Measurements from ENCODE around the gene C2CD4D.

C2CD4D gene

DNA sequence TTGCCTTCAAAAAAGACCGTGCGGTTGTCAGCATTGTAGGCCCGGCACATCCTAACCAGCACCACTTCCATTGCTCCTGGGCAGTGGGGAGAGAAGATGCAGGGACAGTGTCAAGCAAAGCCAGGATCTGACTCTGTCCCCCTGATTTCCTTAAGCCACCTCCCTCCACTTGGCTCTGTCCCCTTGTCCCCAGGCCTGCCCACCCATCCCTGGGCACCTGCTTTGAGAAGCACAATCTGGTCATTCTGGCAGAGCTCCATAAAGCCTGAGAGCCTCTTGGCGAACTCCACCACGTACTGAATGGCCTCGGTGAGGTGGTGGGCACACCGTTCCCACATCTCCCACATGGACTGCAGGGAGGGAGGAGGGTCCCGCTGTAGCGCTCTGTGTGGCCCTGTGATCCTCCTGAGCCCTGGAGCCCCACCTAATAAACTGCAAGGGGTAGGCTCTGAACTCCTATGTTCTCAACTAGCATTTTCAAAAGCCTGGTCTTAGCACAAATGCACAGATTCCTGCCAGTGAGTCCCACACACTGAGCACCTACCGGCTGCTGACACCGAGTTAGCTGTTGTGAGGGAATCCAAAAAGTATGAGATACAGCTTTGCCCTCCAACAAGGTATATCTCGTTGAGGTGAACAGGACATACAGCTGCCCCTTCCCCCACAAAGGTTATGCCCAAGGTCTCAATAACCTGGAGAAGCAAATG lies 26.2 kb downstream of the C2CD4D start:
- Histone ChIP-seq H3K27me3 (ENCODE audit: insufficient read depth, low read length, poor library complexity) (no peaks in the 10 kb centered on the region), H4K20me1 (ENCODE audit: insufficient read depth, low read length) (no peaks in the 10 kb centered on the region), H3K9ac (ENCODE audit: low read depth, low read length) (no peak overlapping the region), H3K36me3 (ENCODE audit: insufficient read depth, low read length) (peaks cover 39% of the 10 kb centered on the region), H3K4me3 (ENCODE audit: low read depth in 1 of 2, low read length in 2 of 2) (no peak overlapping the region), H3K27ac (ENCODE audit: low read length) (0 out of 2 replicates have a peak overlapping the region, but pooled peaks have one; percentile 4), H2AFZ (ENCODE audit: low read depth, low read length) (no peak overlapping the region), H3K9me3 (ENCODE audit: insufficient read depth, low read length, severe bottlenecking) (no peaks in the 10 kb centered on the region), H3K4me1 (ENCODE audit: insufficient read depth, low read length) (peaks cover 31% of the 10 kb centered on the region), H3K4me2 (ENCODE audit: insufficient read depth, low read length) (no peak overlapping the region), H3K79me2 (ENCODE audit: insufficient read depth, low read length) (no peaks in the 10 kb centered on the region; the same call in 1 of the 2 replicates)
- ATAC-seq (ENCODE audit: insufficient read depth, low read depth) (no peak), DNase-seq (no peak)
- TF ChIP-seq, protein P1, sequence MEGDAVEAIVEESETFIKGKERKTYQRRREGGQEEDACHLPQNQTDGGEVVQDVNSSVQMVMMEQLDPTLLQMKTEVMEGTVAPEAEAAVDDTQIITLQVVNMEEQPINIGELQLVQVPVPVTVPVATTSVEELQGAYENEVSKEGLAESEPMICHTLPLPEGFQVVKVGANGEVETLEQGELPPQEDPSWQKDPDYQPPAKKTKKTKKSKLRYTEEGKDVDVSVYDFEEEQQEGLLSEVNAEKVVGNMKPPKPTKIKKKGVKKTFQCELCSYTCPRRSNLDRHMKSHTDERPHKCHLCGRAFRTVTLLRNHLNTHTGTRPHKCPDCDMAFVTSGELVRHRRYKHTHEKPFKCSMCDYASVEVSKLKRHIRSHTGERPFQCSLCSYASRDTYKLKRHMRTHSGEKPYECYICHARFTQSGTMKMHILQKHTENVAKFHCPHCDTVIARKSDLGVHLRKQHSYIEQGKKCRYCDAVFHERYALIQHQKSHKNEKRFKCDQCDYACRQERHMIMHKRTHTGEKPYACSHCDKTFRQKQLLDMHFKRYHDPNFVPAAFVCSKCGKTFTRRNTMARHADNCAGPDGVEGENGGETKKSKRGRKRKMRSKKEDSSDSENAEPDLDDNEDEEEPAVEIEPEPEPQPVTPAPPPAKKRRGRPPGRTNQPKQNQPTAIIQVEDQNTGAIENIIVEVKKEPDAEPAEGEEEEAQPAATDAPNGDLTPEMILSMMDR (IDR thresholded peaks at IDR 0.05; ENCODE audit: borderline replicate concordance, extremely low read depth, low read length, poor library complexity, severe bottlenecking) = no peak
- no peak for TF ChIP-seq EZH2 (IDR thresholded peaks at IDR 0.05; ENCODE audit: borderline replicate concordance, low read depth, low read length, severe bottlenecking)

DNA sequence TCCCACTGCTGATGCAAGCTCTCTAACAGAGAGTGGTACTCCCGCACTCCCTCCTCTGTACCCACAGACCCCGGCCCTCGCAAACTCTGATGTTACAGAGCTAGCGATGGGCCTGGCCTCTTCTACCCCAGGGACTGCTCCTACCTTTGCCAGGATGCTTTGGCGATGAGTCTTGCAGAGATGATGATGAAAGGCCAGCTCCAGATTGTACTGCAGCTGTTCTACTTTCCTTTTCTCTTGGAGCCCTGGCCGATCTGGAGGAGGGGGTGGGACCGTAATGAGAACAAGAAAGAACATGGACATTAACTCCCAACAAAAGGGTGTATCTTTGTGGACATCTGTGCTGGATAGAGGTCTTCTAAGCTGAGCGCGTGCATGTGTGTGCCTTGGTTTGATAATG lies 28.4 kb downstream of the C2CD4D start:
- ATAC-seq (ENCODE audit: insufficient read depth, low read depth) = no peak
- Histone ChIP-seq H3K4me3 (ENCODE audit: low read depth in 1 of 2, low read length in 2 of 2) (no peak overlapping the region), H3K27me3 (ENCODE audit: insufficient read depth, low read length, poor library complexity) (no peaks in the 10 kb centered on the region), H4K20me1 (ENCODE audit: insufficient read depth, low read length) (no peaks in the 10 kb centered on the region), H3K79me2 (ENCODE audit: insufficient read depth, low read length) (no peaks in the 10 kb centered on the region), H3K36me3 (ENCODE audit: insufficient read depth, low read length) (peaks cover 41% of the 10 kb centered on the region), H3K9me3 (ENCODE audit: insufficient read depth, low read length, severe bottlenecking) (no peaks in the 10 kb centered on the region), H3K9ac (ENCODE audit: low read depth, low read length) (no peak overlapping the region), H2AFZ (ENCODE audit: low read depth, low read length) (no peak overlapping the region), H3K4me2 (ENCODE audit: insufficient read depth, low read length) (no peak overlapping the region), H3K4me1 (ENCODE audit: insufficient read depth, low read length) (peaks cover 8% of the 10 kb centered on the region), H3K27ac (ENCODE audit: low read length) (no peak overlapping the region)
- TF ChIP-seq, protein P1 (IDR thresholded peaks at IDR 0.05; ENCODE audit: borderline replicate concordance, extremely low read depth, low read length, poor library complexity, severe bottlenecking) = no peak
- no peak for TF ChIP-seq EZH2 (IDR thresholded peaks at IDR 0.05; ENCODE audit: borderline replicate concordance, low read depth, low read length, severe bottlenecking)
- DNase-seq = no peak

DNA sequence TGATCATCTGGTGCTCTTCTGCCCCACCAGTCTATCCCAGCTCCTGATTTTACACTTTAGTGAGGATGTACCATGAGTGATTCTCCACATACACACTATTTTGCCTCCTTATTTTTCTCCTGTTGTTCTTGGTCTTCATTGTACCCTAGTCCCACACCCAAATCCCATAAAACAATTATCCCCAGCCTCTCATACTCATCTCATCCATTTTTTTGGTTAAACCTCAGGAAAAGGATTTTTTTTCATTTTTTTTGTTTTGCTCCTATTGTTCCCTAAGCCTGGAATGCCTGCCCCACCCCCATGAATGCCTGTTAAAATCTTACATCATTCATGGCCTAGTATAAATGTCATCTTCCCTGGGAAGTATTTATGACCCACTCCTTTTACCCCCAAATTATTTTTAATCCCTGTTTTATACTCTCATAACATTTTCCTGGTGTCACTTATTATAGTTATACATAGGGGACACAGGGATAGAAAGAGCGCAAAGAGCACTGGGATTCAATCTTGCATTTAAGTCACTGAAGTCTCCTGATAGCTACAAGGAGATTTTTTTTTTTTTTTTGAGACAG lies 29.5 kb downstream of the C2CD4D start:
- H3K36me3 ChIP-seq (ENCODE audit: insufficient read depth, low read length) = peaks cover 32% of the 10 kb centered on the region
- no peaks in the 10 kb centered on the region for H3K79me2 ChIP-seq (ENCODE audit: insufficient read depth, low read length)
- TF ChIP-seq, protein P1 (IDR thresholded peaks at IDR 0.05; ENCODE audit: borderline replicate concordance, extremely low read depth, low read length, poor library complexity, severe bottlenecking) = no peak
- no peak for TF ChIP-seq EZH2 (IDR thresholded peaks at IDR 0.05; ENCODE audit: borderline replicate concordance, low read depth, low read length, severe bottlenecking)
- DNase-seq = no peak
- H3K4me3 ChIP-seq (ENCODE audit: low read depth in 1 of 2, low read length in 2 of 2) = no peak overlapping the region
- H3K9ac ChIP-seq (ENCODE audit: low read depth, low read length) = no peak overlapping the region
- H3K9me3 ChIP-seq (ENCODE audit: insufficient read depth, low read length, severe bottlenecking) = no peaks in the 10 kb centered on the region
- no peak overlapping the region for H2AFZ ChIP-seq (ENCODE audit: low read depth, low read length)
- no peak overlapping the region for H3K27ac ChIP-seq (ENCODE audit: low read length)
- H3K4me2 ChIP-seq (ENCODE audit: insufficient read depth, low read length) = no peak overlapping the region
- no peaks in the 10 kb centered on the region for H3K4me1 ChIP-seq (ENCODE audit: insufficient read depth, low read length)
- no peaks in the 10 kb centered on the region for H3K27me3 ChIP-seq (ENCODE audit: insufficient read depth, low read length, poor library complexity)
- ATAC-seq (ENCODE audit: insufficient read depth, low read depth) = no peak
- no peaks in the 10 kb centered on the region for H4K20me1 ChIP-seq (ENCODE audit: insufficient read depth, low read length)

Data from DND-41 (cell line).